Smooth muscle cell (in vitro differentiated cells): ENCODE data around the gene FGF11. TPM values are rescaled to one million over a fixed set of nuclear protein-coding genes. Genes with fewer than 3 reads are reported as not detected.

Experiments used
- DNase-seq: peaks from one replicate; lab custom pipeline; 2025; ENCODE audit not compliant: unreplicated experiment; lab: John Stamatoyannopoulos, UW
- H2AFZ ChIP-seq: fragments of 200-600 bp; sonication (generic); 2 replicates; pipeline ENCODE4 v1.6.0; 2016; ENCODE audit warnings: antibody characterized with exemption, low read depth, mild to moderate bottlenecking
- H3F3A ChIP-seq: fragments of 200-600 bp; sonication (generic); 2 replicates; pipeline ENCODE4 v1.6.0; 2017; ENCODE audit warnings: antibody characterized with exemption, low read depth
- H3K27ac ChIP-seq: fragments of 200-600 bp; sonication (generic); 2 replicates; pipeline ENCODE4 v1.5.1; 2016; ENCODE audit warnings: low read depth, mild to moderate bottlenecking
- H3K27me3 ChIP-seq: fragments of 200-600 bp; sonication (generic); 2 replicates; pipeline ENCODE4 v1.6.1; 2016; ENCODE audit warnings: low read depth, mild to moderate bottlenecking
- H3K36me3 ChIP-seq: fragments of 200-600 bp; sonication (generic); 2 replicates; pipeline ENCODE4 v1.5.1; 2016; ENCODE audit warnings: low read depth
- H3K4me1 ChIP-seq: fragments of 200-600 bp; sonication (generic); 2 replicates; pipeline ENCODE4 v1.5.1; 2016; ENCODE audit warnings: low read depth
- H3K4me2 ChIP-seq: fragments of 200-600 bp; sonication (generic); 2 replicates; pipeline ENCODE4 v1.6.0; 2016; ENCODE audit warnings: mild to moderate bottlenecking
- H3K4me3 ChIP-seq: fragments of 200-600 bp; sonication (generic); 2 replicates; pipeline ENCODE4 v1.5.1; 2016; ENCODE audit warnings: mild to moderate bottlenecking
- H3K79me2 ChIP-seq: fragments of 200-600 bp; sonication (generic); 2 replicates; pipeline ENCODE4 v1.6.0; 2016; ENCODE audit warnings: low read depth, mild to moderate bottlenecking
- H3K9ac ChIP-seq: fragments of 200-600 bp; sonication (generic); 2 replicates; pipeline ENCODE4 v1.6.0; 2016; ENCODE audit warnings: low read depth
- H3K9me3 ChIP-seq: fragments of 200-600 bp; sonication (generic); replicated peaks from 2 replicates; pipeline ENCODE4 v1.5.1; 2016; ENCODE audit warnings: low read depth
- H4K20me1 ChIP-seq: fragments of 200-600 bp; sonication (generic); 2 replicates; pipeline ENCODE4 v1.6.0; 2016; ENCODE audit warnings: low read depth
- WGBS: methylation state at CpG from one replicate; pipeline ENCODE4 v1.1.7; 2016; ENCODE audit warnings: low lambda C conversion rate; 5-methylcytosine and 5-hydroxymethylcytosine counted together
- polyA plus RNA-seq: library from polyadenylated mRNA; unstranded; fragments of >200 nt; fragmentation: Nextera tagmentation; extraction: Ambion mirVana; gene quantifications from 2 replicates; pipeline ENCODE4 v1.2.1, GENCODE V29; 2016
- total RNA-seq: library from RNA; depleted of rRNA; stranded (reverse); fragments of >200 nt; gene quantifications from 2 replicates; pipeline ENCODE4 v1.2.3, GENCODE V29; 2014
- TF ChIP-seq, protein P1 (sequence below): fragments of 200-600 bp; sonication (generic); IDR thresholded peaks from 2 replicates; pipeline ENCODE4 v1.5.1; 2017; ENCODE audit warnings: borderline replicate concordance, mild to moderate bottlenecking, antibody characterized with exemption; ENCODE audit not compliant: insufficient read depth, poor library complexity, severe bottlenecking

The FGF11 gene
- total and polyA plus RNA-seq, 2 experiments from 2014 or later = 13.9 to 21.3 TPM

GRCh38 chr17:7443499-7444485 is 4.5 kb downstream of the FGF11 start:
- H3K4me3 ChIP-seq = no peak overlapping the region
- H3F3A ChIP-seq = peaks cover 16% of the 10 kb centered on the region
- peaks cover 3% of the 10 kb centered on the region for H3K27me3 ChIP-seq
- H3K4me1 ChIP-seq = peaks cover 16% of the 10 kb centered on the region
- H3K9ac ChIP-seq = no peak overlapping the region
- H3K9me3 ChIP-seq = no peaks in the 10 kb centered on the region
- no peak for DNase-seq
- no peak overlapping the region for H2AFZ ChIP-seq
- H3K27ac ChIP-seq = no peak overlapping the region
- H3K79me2 ChIP-seq = no peaks in the 10 kb centered on the region
- no peak overlapping the region for H3K4me2 ChIP-seq
- 76% methylated on average over 7 of the region's 7 CpGs for WGBS
- TF ChIP-seq, protein P1, sequence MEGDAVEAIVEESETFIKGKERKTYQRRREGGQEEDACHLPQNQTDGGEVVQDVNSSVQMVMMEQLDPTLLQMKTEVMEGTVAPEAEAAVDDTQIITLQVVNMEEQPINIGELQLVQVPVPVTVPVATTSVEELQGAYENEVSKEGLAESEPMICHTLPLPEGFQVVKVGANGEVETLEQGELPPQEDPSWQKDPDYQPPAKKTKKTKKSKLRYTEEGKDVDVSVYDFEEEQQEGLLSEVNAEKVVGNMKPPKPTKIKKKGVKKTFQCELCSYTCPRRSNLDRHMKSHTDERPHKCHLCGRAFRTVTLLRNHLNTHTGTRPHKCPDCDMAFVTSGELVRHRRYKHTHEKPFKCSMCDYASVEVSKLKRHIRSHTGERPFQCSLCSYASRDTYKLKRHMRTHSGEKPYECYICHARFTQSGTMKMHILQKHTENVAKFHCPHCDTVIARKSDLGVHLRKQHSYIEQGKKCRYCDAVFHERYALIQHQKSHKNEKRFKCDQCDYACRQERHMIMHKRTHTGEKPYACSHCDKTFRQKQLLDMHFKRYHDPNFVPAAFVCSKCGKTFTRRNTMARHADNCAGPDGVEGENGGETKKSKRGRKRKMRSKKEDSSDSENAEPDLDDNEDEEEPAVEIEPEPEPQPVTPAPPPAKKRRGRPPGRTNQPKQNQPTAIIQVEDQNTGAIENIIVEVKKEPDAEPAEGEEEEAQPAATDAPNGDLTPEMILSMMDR = no peak
- H3K36me3 ChIP-seq = no peaks in the 10 kb centered on the region
- H4K20me1 ChIP-seq = peaks cover 12% of the 10 kb centered on the region

DNA sequence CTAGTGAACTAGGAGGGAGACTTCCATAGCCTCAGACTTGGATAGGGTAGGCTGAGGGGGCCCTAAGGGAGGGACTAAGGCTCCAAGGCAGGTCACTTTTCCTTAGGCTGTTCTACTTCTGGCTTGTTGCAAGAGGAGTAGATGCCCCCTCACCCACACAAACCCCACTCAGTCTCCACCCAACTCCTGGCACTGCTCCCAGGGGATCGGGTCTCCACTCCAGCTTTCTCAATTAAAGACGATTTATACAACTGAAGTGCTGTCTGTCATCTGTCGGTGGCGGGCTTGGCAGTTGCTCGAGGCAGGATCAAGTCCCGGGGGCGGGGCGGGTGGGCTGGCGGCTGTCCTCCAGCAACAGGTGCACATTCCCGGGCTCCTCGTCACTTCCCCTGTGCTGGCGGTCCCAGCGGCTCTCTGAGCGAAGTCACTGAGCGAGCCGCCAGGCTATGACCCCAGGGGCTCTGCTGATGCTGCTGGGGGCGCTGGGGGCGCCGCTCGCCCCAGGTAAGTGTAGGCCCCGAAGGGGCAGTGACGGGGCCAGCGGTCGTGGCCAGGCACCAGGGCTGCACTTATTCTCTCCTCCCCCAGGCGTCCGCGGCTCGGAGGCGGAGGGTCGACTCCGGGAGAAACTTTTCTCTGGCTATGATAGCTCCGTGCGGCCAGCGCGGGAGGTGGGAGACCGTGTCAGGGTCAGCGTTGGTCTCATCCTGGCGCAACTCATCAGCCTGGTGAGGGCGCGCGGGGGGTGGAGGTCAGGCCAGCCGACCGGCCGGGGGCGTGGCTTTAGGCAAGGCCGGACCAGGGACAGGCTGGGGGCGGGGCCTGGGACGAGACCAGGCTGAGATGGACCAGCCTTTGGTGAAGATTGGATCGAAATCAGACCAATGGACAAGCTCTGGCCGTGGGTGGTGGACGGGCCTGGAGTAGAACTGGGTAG is 5.6 kb downstream of the FGF11 start, which contains the start of gene CHRNB1:
Gene CHRNB1, plus strand, starts transcription at position 380 of the 937 bp plus-strand sequence. Its CDS starts 67 bp downstream, at position 447.
- H3K4me2 ChIP-seq = peak within 1 kb of the TSS; percentile 85
- no peak within 1 kb of the TSS for H3K9ac ChIP-seq
- no peaks in the 10 kb centered on the region for H3K9me3 ChIP-seq
- 5% methylated on average over 49 of the region's 51 CpGs for WGBS
- DNase-seq = no peak
- H3K4me1 ChIP-seq = peaks cover 13% of the 10 kb centered on the region
- H3K36me3 ChIP-seq = no peaks in the 10 kb centered on the region
- no peaks in the 10 kb centered on the region for H3K79me2 ChIP-seq
- H3K27me3 ChIP-seq = peaks cover 3% of the 10 kb centered on the region
- peaks cover 12% of the 10 kb centered on the region for H4K20me1 ChIP-seq
- peaks cover 16% of the 10 kb centered on the region for H3F3A ChIP-seq
- no peak within 1 kb of the TSS for H2AFZ ChIP-seq
- no peak within 1 kb of the TSS for H3K27ac ChIP-seq
- TF ChIP-seq, protein P1 = no peak
- H3K4me3 ChIP-seq = peak within 1 kb of the TSS; percentile 47

GRCh38 chr17:7445619-7445968 is 6.3 kb downstream of the FGF11 start:
- peaks cover 3% of the 10 kb centered on the region for H3K27me3 ChIP-seq
- H2AFZ ChIP-seq = no peak overlapping the region
- peaks cover 11% of the 10 kb centered on the region for H3K4me1 ChIP-seq
- TF ChIP-seq, protein P1 = no peak
- H3K9ac ChIP-seq = no peak overlapping the region
- H3K79me2 ChIP-seq = no peaks in the 10 kb centered on the region
- whole genome bisulfite sequencing = 1% methylated on average over 14 of the region's 16 CpGs
- peaks cover 10% of the 10 kb centered on the region for H3F3A ChIP-seq
- no peak for DNase-seq
- peaks cover 12% of the 10 kb centered on the region for H4K20me1 ChIP-seq
- peak overlapping the region; percentile 47 for H3K4me3 ChIP-seq
- H3K4me2 ChIP-seq = peak overlapping the region; percentile 85
- no peaks in the 10 kb centered on the region for H3K9me3 ChIP-seq
- no peak overlapping the region for H3K27ac ChIP-seq
- H3K36me3 ChIP-seq = no peaks in the 10 kb centered on the region
